BJ (cell line): ENCODE measurements around the gene MGAT4C. TPM values are rescaled to one million over a fixed set of nuclear protein-coding genes. Genes with fewer than 3 reads are reported as not detected.

ENCODE experiments used
- CTCF ChIA-PET: fragments of 350-600 bp; formaldehyde crosslinking; extraction: SDS; loops from one replicate; lab custom pipeline; 2021; ENCODE audit warnings: antibody characterized with exemption, inconsistent platforms; lab: Yijun Ruan, JAX
- POLR2A ChIA-PET: fragments of 300-600 bp; sonication (Branson Sonifier 250); formaldehyde crosslinking; extraction: SDS; loops from one replicate; lab custom pipeline; 2021; ENCODE audit warnings: antibody characterized with exemption; lab: Charles Lee
- DNase-seq: peaks from one replicate; pipeline ENCODE4 v3.0.0-alpha.2; 2011; ENCODE audit warnings: low read depth
- H3K27me3 ChIP-seq: 2 replicates; pipeline ENCODE4 v1.6.0; 2011; ENCODE audit warnings: low read length; ENCODE audit not compliant: control insufficient read depth, insufficient read depth
- H3K36me3 ChIP-seq: 2 replicates; pipeline ENCODE4 v1.5.1; 2011; ENCODE audit warnings: low read length; ENCODE audit not compliant: control insufficient read depth, insufficient read depth
- H3K4me3 ChIP-seq: 2 replicates; pipeline ENCODE4 v1.5.1; 2011; ENCODE audit warnings: low read depth, mild to moderate bottlenecking, control low read depth, low read length
- CTCF ChIP-seq: IDR thresholded peaks from 2 replicates; pipeline ENCODE4 v1.5.1; 2011; ENCODE audit warnings: low read depth, mild to moderate bottlenecking, control low read depth, inconsistent platforms, low read length, moderate library complexity; ENCODE audit not compliant: insufficient read depth
- polyA plus RNA-seq: library from polyadenylated mRNA; depleted of rRNA; stranded (reverse); fragments of >200 nt; gene quantifications from 2 replicates; pipeline ENCODE4 v1.2.3, GENCODE V29; 2011

Gene MGAT4C
- polyA plus RNA-seq, 1 experiment = not detected

- Histone ChIP-seq H3K27me3 (no peaks in the 10 kb centered on the region), H3K4me3 (no peak overlapping the region), H3K36me3 (no peaks in the 10 kb centered on the region)
- no peak for TF ChIP-seq CTCF
- ChIA-PET POLR2A (no interaction called here), CTCF (no interaction called here)
- DNase-seq = no peak
Observed at GRCh38 chr12:85963326-85963725, 292.9 kb downstream of the MGAT4C start.

- ChIA-PET POLR2A (no interaction called here), CTCF (no interaction called here)
- TF ChIP-seq CTCF = no peak
- DNase-seq = no peak
- Histone ChIP-seq H3K4me3 (no peak overlapping the region), H3K36me3 (no peaks in the 10 kb centered on the region), H3K27me3 (no peaks in the 10 kb centered on the region)
Observed at GRCh38 chr12:85956081-85956480, 300.1 kb downstream of the MGAT4C start.

- no peak overlapping the region for H3K4me3 ChIP-seq
- no peak for TF ChIP-seq CTCF
- ChIA-PET CTCF (interaction anchor here (0.6 kb wide), 1 partner anchor 458 kb away, joined by 3 read pairs; no protein-coding TSS in a partner anchor), POLR2A (no interaction called here)
- no peaks in the 10 kb centered on the region for H3K36me3 ChIP-seq
- DNase-seq = no peak
- H3K27me3 ChIP-seq = no peaks in the 10 kb centered on the region
Observed at GRCh38 chr12:85955127-85955526, 301.1 kb downstream of the MGAT4C start.

GRCh38 chr12:85951823-85952222 lies 304.4 kb downstream of the MGAT4C start:
- H3K27me3 ChIP-seq = no peaks in the 10 kb centered on the region
- TF ChIP-seq CTCF = no peak
- CTCF ChIA-PET = no interaction called here
- H3K36me3 ChIP-seq = no peaks in the 10 kb centered on the region
- POLR2A ChIA-PET = no interaction called here
- no peak overlapping the region for H3K4me3 ChIP-seq
- DNase-seq = no peak

GRCh38 chr12:85949253-85949652 lies 306.9 kb downstream of the MGAT4C start:
- TF ChIP-seq CTCF = no peak
- CTCF ChIA-PET = no interaction called here
- POLR2A ChIA-PET = no interaction called here

More at GRCh38 chr12:85949253-85949652, 306.9 kb downstream of the MGAT4C start:
- Histone ChIP-seq H3K36me3 (no peaks in the 10 kb centered on the region), H3K4me3 (no peak overlapping the region), H3K27me3 (no peaks in the 10 kb centered on the region)
- no peak for DNase-seq
